Thyroid gland (tissue), 4 donors: Measurements from ENCODE around the gene NIPAL3. TPM values are rescaled to one million over a fixed set of nuclear protein-coding genes. Genes with fewer than 3 reads are reported as not detected.

Experiments used
- DNase-seq, 2 donors: peaks; one replicate each; pipeline ENCODE4 v3.0.0-alpha.2; 2019
- H3K27ac ChIP-seq, 3 donors: fragments of 200-600 bp; sonication (generic); 1 replicate in 2 of 3; 2 replicates in 1 of 3; pipeline ENCODE4 v1.5.1; 2016 to 2019; ENCODE audit warnings: mild to moderate bottlenecking in 1 of 3, moderate library complexity in 1 of 3
- H3K27me3 ChIP-seq: fragments of 200-600 bp; sonication (generic); one replicate; pipeline ENCODE4 v1.5.1; 2019
- H3K36me3 ChIP-seq, 2 donors: fragments of 200-600 bp; sonication (generic); one replicate each; pipeline ENCODE4 v1.5.1; 2016 to 2019
- H3K4me1 ChIP-seq, 2 donors: fragments of 200-600 bp; sonication (generic); one replicate each; pipeline ENCODE4 v1.5.1; 2017 to 2019
- H3K4me3 ChIP-seq, 3 donors: fragments of 200-600 bp; sonication (generic); replicated peaks in 1 of 3; 1 replicate in 2 of 3; 2 replicates in 1 of 3; pipeline ENCODE4 v1.5.1; 2016; ENCODE audit warnings: mild to moderate bottlenecking in 1 of 3
- H3K9me3 ChIP-seq: fragments of 200-600 bp; sonication (generic); one replicate; pipeline ENCODE4 v1.5.1; 2017
- CTCF ChIP-seq, 6 experiments: fragments of 200-600 bp in 3 of 6; fragments of 450-650 bp in 3 of 6; sonication (generic) in 3 of 6; IDR thresholded peaks; one replicate each; pipeline ENCODE4 v1.5.1; 2016 to 2019; ENCODE audit warnings: antibody characterized with exemption in 6 of 6, mild to moderate bottlenecking in 2 of 6, inconsistent platforms in 1 of 6, moderate library complexity in 1 of 6
- POLR2A ChIP-seq, 2 donors: fragments of 450-650 bp; IDR thresholded peaks; one replicate each; pipeline ENCODE4 v1.6.1; 2017; ENCODE audit warnings: antibody characterized with exemption in 2 of 2, mild to moderate bottlenecking in 2 of 2, moderate library complexity in 1 of 2
- WGBS, 2 donors: methylation state at CpG; one replicate each; pipeline ENCODE4 v1.1.5; 2017; 5-methylcytosine and 5-hydroxymethylcytosine counted together
- intact Hi-C: fragments of 100-400 bp; cut with DNase I; formaldehyde crosslinking; loops from one replicate; pipeline ENCODE4 v1.15.1; 2023
- total RNA-seq, 4 donors: library from RNA; depleted of rRNA; stranded (reverse); fragments of >200 nt; gene quantifications; one replicate each; pipeline ENCODE4 v1.2.3, GENCODE V29; 2016

The NIPAL3 gene
- total RNA-seq, 4 donors from 2014 or later: 71.2 to 145 (median 121) TPM

- peaks cover 0 to 6% of the 10 kb centered on the region in 2 donors for H3K4me1 ChIP-seq
- H3K4me3 ChIP-seq: no peak overlapping the region
- WGBS, 2 donors: 89 to 92% methylated on average over 12 of the region's 12 CpGs
- DNase-seq: no peak
- no peak overlapping the region for H3K27ac ChIP-seq
- no peak for TF ChIP-seq CTCF (IDR thresholded peaks at IDR 0.05)
- no peak for TF ChIP-seq POLR2A (IDR thresholded peaks at IDR 0.05)
- no peaks in the 10 kb centered on the region for H3K27me3 ChIP-seq
- intact Hi-C loops: no loop called here
- no peaks in the 10 kb centered on the region for H3K9me3 ChIP-seq
- no peaks in the 10 kb centered on the region for H3K36me3 ChIP-seq
These were observed 83.0 kb downstream of the NIPAL3 start for GRCh38 chr1:24498589-24498988.

DNA sequence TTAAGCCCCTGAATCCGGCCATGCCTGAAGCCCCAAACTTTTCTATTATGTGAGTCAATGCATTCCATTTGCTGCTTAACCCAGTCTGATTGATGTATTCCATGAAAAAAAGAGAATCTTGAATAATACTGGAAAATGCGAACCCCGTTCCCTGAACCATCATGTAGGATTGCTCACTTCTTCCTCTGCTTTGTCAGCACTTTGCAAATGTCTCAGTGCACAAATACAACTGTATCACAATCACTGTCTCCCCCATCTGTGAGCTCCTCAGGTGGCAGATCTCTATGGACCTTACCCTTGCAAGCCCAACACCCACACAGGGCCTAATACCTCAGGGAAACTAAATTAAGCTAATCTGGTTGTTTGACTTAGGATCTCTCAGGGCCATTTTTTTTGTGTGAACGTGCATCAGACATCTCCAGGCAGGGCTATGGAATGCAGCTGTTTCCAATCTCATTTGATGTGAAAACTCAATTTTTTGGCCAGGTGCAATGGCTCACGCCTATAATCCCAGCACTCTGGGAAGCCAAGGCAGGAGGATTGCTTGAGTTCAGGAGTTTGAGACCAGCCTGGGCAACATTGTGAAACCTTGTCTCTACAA lies 84.9 kb downstream of the NIPAL3 start:
- H3K36me3 ChIP-seq: no peaks in the 10 kb centered on the region
- no peak overlapping the region for H3K4me3 ChIP-seq
- H3K9me3 ChIP-seq: no peaks in the 10 kb centered on the region
- TF ChIP-seq CTCF (IDR thresholded peaks at IDR 0.05): no peak
- TF ChIP-seq POLR2A (IDR thresholded peaks at IDR 0.05): no peak
- H3K27ac ChIP-seq: no peak overlapping the region
- intact Hi-C loops: no loop called here
- H3K27me3 ChIP-seq: no peaks in the 10 kb centered on the region
- H3K4me1 ChIP-seq: peaks cover 6 to 12% of the 10 kb centered on the region in 2 donors
- WGBS, 2 donors: 80 to 88% methylated on average over 5 of the region's 5 CpGs
- no peak for DNase-seq

- WGBS, 2 donors: 54 to 58% methylated on average over 16 of the region's 16 CpGs
- Histone ChIP-seq H3K36me3 (no peaks in the 10 kb centered on the region), H3K27ac (peak overlapping the region; percentile 77 to 93 (median 91)), H3K27me3 (no peaks in the 10 kb centered on the region), H3K4me1 (peaks cover 6 to 12% of the 10 kb centered on the region in 2 donors), H3K4me3 (peak overlapping the region in 2 of 3 donors; percentile 72 to 83), H3K9me3 (no peaks in the 10 kb centered on the region)
- intact Hi-C loops: no loop called here
- DNase-seq: peak; percentile 8 to 16
- TF ChIP-seq POLR2A (IDR thresholded peaks at IDR 0.05) (no peak), CTCF (IDR thresholded peaks at IDR 0.05) (no peak)
These were observed 85.9 kb downstream of the NIPAL3 start for GRCh38 chr1:24501371-24502064.

DNA sequence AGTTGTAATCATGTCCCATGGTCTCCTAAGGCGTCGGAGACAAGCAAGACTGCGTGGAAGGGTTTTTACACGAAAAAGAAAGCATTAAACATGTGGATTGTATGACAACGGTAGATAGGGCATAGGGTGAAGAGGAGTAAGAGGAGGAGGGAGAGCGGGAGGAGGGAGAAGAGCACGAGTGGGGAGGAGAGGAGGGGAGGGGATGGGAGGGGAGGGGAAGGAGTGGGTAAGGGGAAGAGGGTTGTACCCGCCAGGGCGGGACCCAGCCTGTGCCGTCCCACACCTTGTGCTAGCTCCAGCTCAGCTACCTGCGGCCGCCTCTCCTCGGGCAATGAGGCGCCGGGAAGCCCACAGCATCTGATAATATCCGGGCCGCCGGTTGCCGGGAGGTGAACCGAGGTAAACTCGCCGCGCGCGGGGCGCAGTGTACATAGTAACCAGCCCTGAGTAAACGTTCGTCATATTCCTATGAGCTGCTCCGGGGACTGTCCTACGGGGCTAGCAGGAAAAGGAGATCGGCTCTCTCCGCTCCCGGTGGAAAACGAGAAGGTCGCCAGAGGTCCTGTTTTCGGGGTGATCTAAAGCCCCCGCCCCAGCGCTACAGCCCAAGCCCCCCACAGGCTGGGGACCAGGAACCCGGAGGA lies 86.6 kb downstream of the NIPAL3 start:
- 1 to 2% methylated on average over 16 to 31 of the region's 39 CpGs for whole genome bisulfite sequencing, 2 donors
- peak; percentile 85 to 86 for DNase-seq
- H3K36me3 ChIP-seq: no peaks in the 10 kb centered on the region
- H3K4me1 ChIP-seq: peaks cover 6 to 12% of the 10 kb centered on the region in 2 donors
- H3K27me3 ChIP-seq: no peaks in the 10 kb centered on the region
- H3K9me3 ChIP-seq: no peaks in the 10 kb centered on the region
- TF ChIP-seq POLR2A (IDR thresholded peaks at IDR 0.05) (peak in 1 of 2 donors; percentile 71), CTCF (IDR thresholded peaks at IDR 0.05) (no peak)
- peak overlapping the region; percentile 77 to 93 (median 91) for H3K27ac ChIP-seq
- intact Hi-C loops: no loop called here
- peak overlapping the region; percentile 35 to 83 (median 72) for H3K4me3 ChIP-seq

DNA sequence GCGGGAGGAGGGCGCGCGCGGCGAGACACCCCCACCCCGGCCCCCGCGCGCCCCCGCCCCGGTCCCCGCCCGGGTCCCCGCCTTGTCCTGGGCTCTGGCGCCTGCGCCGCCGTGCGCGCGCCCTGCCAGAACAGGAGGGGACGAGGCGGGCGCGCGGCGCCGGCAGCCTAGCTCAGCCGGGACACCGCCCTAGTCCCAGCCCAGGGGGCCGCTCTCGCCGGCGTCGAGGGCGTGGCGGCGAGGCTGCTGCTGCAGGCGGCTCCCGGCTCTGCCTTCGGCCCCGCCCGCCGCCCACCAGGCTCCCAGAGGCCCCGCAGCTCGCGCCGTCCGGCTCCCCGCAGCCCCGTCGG lies 87.1 kb downstream of the NIPAL3 start, which contains the start of gene RCAN3:
Gene RCAN3, plus strand, starts transcription at position 128 of the 350 bp plus-strand sequence. CDS start 11,537 bp downstream, outside the sequence.
- no peaks in the 10 kb centered on the region for H3K27me3 ChIP-seq
- peak within 1 kb of the TSS; percentile 77 to 93 (median 91) for H3K27ac ChIP-seq
- TF ChIP-seq POLR2A (IDR thresholded peaks at IDR 0.05) (peak in 1 of 2 donors; percentile 48), CTCF (IDR thresholded peaks at IDR 0.05) (no peak)
- WGBS, 2 donors: no CpG with 5 or more reads among the region's 53 CpGs
- H3K36me3 ChIP-seq: no peaks in the 10 kb centered on the region
- intact Hi-C loops: no loop called here
- H3K9me3 ChIP-seq: no peaks in the 10 kb centered on the region
- H3K4me1 ChIP-seq: peaks cover 6 to 13% of the 10 kb centered on the region in 2 donors
- DNase-seq: peak; percentile 91 to 92
- H3K4me3 ChIP-seq: peak within 1 kb of the TSS; percentile 35 to 83 (median 72)
